Measurements from ENCODE around the gene PINK1. TPM values are rescaled to one million over a fixed set of nuclear protein-coding genes. Genes with fewer than 3 reads are reported as not detected.
"Not testable (repeated sequence)": the region's sequence is repeated elsewhere in the genome, so short reads cannot be mapped to it uniquely, and the experiment has no call there.

Gene PINK1
- total RNA-seq, 2 donors from 2014 or later, result 115 to 136 TPM

DNA sequence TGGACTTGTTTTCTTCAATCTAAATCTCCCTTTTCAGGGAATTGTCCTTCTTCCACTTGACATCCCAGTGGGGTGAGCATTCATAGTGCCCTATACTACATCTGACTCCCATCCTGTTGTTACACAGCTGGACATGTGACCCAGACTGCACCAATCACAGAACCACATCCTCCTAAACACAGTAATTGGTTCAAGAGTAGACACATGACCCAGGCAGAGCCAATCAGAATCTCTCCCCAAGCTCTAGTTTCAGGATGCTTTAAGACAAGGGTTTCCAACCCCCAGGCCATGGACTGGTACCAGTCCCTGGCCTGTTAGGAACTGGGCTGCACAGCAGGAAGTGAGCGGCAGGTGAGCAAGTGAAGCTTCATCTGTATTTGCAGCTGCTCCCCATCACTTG lies 33.5 kb downstream of the PINK1 start:
- TF ChIP-seq POLR2A (IDR thresholded peaks at IDR 0.05), result no peak
- TF ChIP-seq POLR2AphosphoS5 (IDR thresholded peaks at IDR 0.05), result no peak
- TF ChIP-seq, protein P1, sequence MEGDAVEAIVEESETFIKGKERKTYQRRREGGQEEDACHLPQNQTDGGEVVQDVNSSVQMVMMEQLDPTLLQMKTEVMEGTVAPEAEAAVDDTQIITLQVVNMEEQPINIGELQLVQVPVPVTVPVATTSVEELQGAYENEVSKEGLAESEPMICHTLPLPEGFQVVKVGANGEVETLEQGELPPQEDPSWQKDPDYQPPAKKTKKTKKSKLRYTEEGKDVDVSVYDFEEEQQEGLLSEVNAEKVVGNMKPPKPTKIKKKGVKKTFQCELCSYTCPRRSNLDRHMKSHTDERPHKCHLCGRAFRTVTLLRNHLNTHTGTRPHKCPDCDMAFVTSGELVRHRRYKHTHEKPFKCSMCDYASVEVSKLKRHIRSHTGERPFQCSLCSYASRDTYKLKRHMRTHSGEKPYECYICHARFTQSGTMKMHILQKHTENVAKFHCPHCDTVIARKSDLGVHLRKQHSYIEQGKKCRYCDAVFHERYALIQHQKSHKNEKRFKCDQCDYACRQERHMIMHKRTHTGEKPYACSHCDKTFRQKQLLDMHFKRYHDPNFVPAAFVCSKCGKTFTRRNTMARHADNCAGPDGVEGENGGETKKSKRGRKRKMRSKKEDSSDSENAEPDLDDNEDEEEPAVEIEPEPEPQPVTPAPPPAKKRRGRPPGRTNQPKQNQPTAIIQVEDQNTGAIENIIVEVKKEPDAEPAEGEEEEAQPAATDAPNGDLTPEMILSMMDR (IDR thresholded peaks at IDR 0.05), result no peak
- Histone ChIP-seq H3K27me3 (replicated peaks; ENCODE audit: insufficient read depth) (no peaks in the 10 kb centered on the region), H3K36me3 (no peaks in the 10 kb centered on the region), H3K4me1 (replicated peaks) (no peaks in the 10 kb centered on the region), H3K27ac (no peak overlapping the region), H3K4me3 (no peak overlapping the region), H3K9me3 (no peaks in the 10 kb centered on the region)
- 93% methylated on average over 1 of the region's 1 CpG for WGBS
- DNase-seq (ENCODE audit: low spot score), result no peak
- intact Hi-C loops (cut with DNase I), result no loop called here

DNA sequence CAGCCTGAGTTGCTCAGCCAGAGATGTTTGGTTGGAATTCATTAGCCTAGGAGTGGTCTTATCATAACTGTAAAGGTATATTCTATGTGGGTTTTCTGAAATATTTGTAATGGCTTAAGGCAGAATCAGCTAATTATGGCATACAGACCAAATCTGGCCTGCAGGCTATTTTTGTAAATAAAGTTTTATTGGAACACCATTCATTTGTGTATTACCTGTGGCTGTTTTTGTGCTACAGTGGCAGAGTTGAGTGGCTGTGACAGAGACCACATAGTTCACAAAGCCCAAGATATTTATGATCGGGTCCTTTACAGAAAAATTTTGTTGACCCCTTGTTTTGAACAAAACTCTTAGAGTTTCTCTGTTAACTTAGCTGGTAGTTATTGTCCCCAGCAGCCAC lies 35.3 kb downstream of the PINK1 start:
- H3K9me3 ChIP-seq, result no peaks in the 10 kb centered on the region
- no peaks in the 10 kb centered on the region for H3K36me3 ChIP-seq
- H3K4me1 ChIP-seq (replicated peaks), result no peaks in the 10 kb centered on the region
- TF ChIP-seq, protein P1 (IDR thresholded peaks at IDR 0.05), result no peak
- TF ChIP-seq POLR2A (IDR thresholded peaks at IDR 0.05) (no peak), POLR2AphosphoS5 (IDR thresholded peaks at IDR 0.05) (no peak)
- intact Hi-C loops (cut with DNase I), result no loop called here
- H3K27me3 ChIP-seq (replicated peaks; ENCODE audit: insufficient read depth), result no peaks in the 10 kb centered on the region
- 87% methylated on average over 1 of the region's 1 CpG for WGBS
- no peak overlapping the region for H3K27ac ChIP-seq
- DNase-seq (ENCODE audit: low spot score), result no peak
- H3K4me3 ChIP-seq, result no peak overlapping the region

- 85% methylated on average over 5 of the region's 5 CpGs for WGBS
- no peaks in the 10 kb centered on the region for H3K9me3 ChIP-seq
- TF ChIP-seq POLR2A (IDR thresholded peaks at IDR 0.05) (no peak), POLR2AphosphoS5 (IDR thresholded peaks at IDR 0.05) (no peak)
- TF ChIP-seq, protein P1 (IDR thresholded peaks at IDR 0.05), result no peak
- no peak overlapping the region for H3K27ac ChIP-seq
- no peak for DNase-seq (ENCODE audit: low spot score)
- H3K27me3 ChIP-seq (replicated peaks; ENCODE audit: insufficient read depth), result no peaks in the 10 kb centered on the region
- no peaks in the 10 kb centered on the region for H3K36me3 ChIP-seq
- intact Hi-C loops (cut with DNase I), result no loop called here
- no peaks in the 10 kb centered on the region for H3K4me1 ChIP-seq (replicated peaks)
- no peak overlapping the region for H3K4me3 ChIP-seq
Observed at GRCh38 chr1:20670936-20671335, 37.7 kb downstream of the PINK1 start.

GRCh38 chr1:20672265-20672632 lies 39.0 kb downstream of the PINK1 start:
- Histone ChIP-seq H3K27ac (no peak overlapping the region), H3K4me3 (no peak overlapping the region), H3K9me3 (no peaks in the 10 kb centered on the region), H3K36me3 (no peaks in the 10 kb centered on the region), H3K27me3 (replicated peaks; ENCODE audit: insufficient read depth) (no peaks in the 10 kb centered on the region), H3K4me1 (replicated peaks) (no peaks in the 10 kb centered on the region)
- WGBS, result 94% methylated on average over 4 of the region's 4 CpGs
- no peak for DNase-seq (ENCODE audit: low spot score)
- intact Hi-C loops (cut with DNase I), result no loop called here
- TF ChIP-seq, protein P1 (IDR thresholded peaks at IDR 0.05), result no peak
- TF ChIP-seq POLR2AphosphoS5 (IDR thresholded peaks at IDR 0.05), result no peak

- H3K27me3 ChIP-seq (replicated peaks; ENCODE audit: insufficient read depth); H3K4me3 ChIP-seq; H3K36me3 ChIP-seq; DNase-seq (ENCODE audit: low spot score); H3K4me1 ChIP-seq (replicated peaks); H3K9me3 ChIP-seq; H3K27ac ChIP-seq; intact Hi-C loops (cut with DNase I): not testable (repeated sequence)
- 90% methylated on average over 11 of the region's 11 CpGs for WGBS
Observed at GRCh38 chr1:20673626-20674025, 40.4 kb downstream of the PINK1 start.

Data from prostate gland (tissue), 2 donors.